A549 treated with dexamethasone at 1 μM for 4 hours (cell line): Measurements from ENCODE around the gene NUDT12. TPM values are rescaled to one million over a fixed set of nuclear protein-coding genes. Genes with fewer than 3 reads are reported as not detected.

ENCODE experiments used
- total RNA-seq: library from RNA; stranded (reverse); fragments of 200-300 nt; extraction: Qiagen RNA extraction; gene quantifications from 5 replicates; pipeline ENCODE4 v1.2.3, GENCODE V29; 2022

The NUDT12 gene
- total RNA-seq: 1.4 to 1.9 TPM (median 1.6 TPM) in 5 replicates

GRCh38 chr5:103562453-103563157, at the start of gene NUDT12:
TSS of gene NUDT12 (minus strand) at chr5:103562789. CDS start at chr5:103560248, 2,541 bp downstream.

